Omental fat pad (tissue), 4 donors: ENCODE results near the gene MRPS14. TPM values are rescaled to one million over a fixed set of nuclear protein-coding genes. Genes with fewer than 3 reads are reported as not detected.

Experiments
- ATAC-seq: fragments of 150-250 bp; one replicate; pipeline ENCODE4 v1.9.1; 2016; ENCODE audit warnings: mild to moderate bottlenecking, moderate library complexity; ENCODE audit not compliant: low FRiP score
- DNase-seq: peaks from one replicate; pipeline ENCODE4 v3.0.0-alpha.2; 2019; ENCODE audit warnings: low spot score
- total RNA-seq, 4 donors: library from RNA; depleted of rRNA; stranded (reverse); fragments of >200 nt; gene quantifications; one replicate each; pipeline ENCODE4 v1.1.0, GENCODE V29; 2016
- TF ChIP-seq, protein P1 (sequence below), 3 donors: fragments of 450-650 bp; IDR thresholded peaks; one replicate each; pipeline ENCODE4 v1.5.1; 2016 to 2017; ENCODE audit warnings: antibody characterized with exemption in 3 of 3, mild to moderate bottlenecking in 3 of 3, moderate library complexity in 2 of 3

MRPS14 gene
- total RNA-seq, 4 donors from 2014 or later, result 14.9 to 37.0 (median 23.5) TPM

DNA sequence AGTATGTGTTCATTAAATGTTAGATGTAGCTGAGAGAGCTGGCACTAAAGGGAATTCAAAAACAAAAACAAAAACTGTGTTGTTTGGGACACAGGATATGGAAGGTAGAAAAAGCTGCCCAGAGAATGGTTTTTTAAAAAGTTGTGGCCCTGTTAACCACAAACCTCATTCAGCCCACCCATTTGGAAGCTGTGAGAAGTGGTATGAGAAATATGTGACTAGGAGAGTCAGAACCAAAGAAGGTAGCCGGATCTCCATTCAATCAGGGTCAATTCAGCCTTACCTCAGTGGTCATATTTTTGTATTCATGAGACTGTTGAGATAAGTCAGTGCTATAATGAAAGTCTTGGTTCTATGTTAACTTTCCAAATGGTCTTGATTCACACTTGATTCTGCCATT, 53.2 kb downstream of the MRPS14 start:
- ATAC-seq (no peak), DNase-seq (no peak)
- TF ChIP-seq, protein P1, sequence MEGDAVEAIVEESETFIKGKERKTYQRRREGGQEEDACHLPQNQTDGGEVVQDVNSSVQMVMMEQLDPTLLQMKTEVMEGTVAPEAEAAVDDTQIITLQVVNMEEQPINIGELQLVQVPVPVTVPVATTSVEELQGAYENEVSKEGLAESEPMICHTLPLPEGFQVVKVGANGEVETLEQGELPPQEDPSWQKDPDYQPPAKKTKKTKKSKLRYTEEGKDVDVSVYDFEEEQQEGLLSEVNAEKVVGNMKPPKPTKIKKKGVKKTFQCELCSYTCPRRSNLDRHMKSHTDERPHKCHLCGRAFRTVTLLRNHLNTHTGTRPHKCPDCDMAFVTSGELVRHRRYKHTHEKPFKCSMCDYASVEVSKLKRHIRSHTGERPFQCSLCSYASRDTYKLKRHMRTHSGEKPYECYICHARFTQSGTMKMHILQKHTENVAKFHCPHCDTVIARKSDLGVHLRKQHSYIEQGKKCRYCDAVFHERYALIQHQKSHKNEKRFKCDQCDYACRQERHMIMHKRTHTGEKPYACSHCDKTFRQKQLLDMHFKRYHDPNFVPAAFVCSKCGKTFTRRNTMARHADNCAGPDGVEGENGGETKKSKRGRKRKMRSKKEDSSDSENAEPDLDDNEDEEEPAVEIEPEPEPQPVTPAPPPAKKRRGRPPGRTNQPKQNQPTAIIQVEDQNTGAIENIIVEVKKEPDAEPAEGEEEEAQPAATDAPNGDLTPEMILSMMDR (IDR thresholded peaks at IDR 0.05), result no peak

- no peak for DNase-seq
- TF ChIP-seq, protein P1 (IDR thresholded peaks at IDR 0.05), result no peak
- no peak for ATAC-seq
Observed at GRCh38 chr1:174968750-174969244, 54.4 kb downstream of the MRPS14 start.

DNA sequence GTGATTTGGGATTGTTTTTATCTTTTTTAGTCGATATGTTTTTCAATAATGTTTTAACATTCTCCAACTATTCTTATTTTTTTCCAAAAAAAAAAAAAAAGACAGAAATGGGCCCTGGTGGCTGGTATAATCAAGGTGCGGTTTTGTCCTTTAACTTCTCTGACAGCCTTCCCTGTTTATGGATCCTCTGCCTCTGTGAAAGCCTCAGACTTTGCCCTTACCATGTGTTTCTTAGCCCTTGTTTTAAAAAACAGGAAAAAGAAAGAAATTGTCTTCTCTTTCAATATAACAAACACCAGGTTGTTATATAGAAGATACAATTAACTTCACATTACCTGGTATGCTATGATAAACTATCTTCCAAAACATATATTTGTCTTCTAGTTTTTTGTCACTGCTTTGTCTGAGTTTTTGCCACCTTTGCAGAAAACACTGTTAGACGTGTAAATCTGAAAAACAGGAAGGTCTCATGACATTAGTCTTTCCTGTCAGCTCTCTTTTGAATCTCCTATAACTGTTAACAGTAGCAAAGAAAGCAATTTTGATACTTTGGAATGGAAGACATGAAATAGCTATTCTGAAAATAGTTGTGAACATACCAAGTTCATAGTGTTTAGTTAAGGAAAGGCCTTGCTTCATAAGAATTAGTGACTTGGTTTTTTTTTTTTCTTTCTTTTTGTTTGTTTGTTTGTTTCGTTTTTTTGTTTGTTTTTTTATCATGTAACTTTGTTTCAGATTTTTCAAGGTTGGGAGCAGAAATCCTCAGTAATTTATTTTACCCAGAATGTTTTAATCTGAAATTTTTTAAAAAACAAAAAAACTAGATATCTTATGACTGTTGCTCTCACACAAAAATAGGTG, 55.1 kb downstream of the MRPS14 start:
- TF ChIP-seq, protein P1 (IDR thresholded peaks at IDR 0.05), result no peak
- ATAC-seq (no peak), DNase-seq (no peak)

DNA sequence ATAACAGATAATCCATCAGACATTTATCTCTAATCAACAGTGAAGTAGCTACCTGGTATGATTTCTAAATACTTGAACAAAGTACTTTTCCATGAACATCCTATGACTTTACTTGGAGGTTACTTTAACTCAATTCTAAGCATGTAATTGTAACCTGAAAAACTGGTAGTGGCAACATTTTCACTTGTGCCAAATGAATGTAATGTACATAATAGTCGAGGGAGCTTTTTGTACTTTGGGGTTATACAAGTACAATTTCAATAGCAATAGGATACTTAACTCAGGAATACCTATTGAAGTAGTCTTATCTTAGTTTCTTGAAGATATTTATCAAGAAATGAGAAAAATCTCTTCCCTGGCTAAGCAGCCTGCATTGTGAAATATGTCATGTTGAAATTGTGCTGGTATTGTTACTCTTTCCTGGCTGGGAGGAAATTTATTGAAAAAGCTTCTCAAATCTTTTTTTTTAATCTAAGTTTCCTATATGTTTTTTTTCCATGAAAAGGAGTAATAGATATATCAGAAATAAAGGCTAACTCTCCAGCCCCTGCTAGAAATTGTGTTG, 57.1 kb downstream of the MRPS14 start:
- TF ChIP-seq, protein P1 (IDR thresholded peaks at IDR 0.05), result no peak
- DNase-seq (no peak), ATAC-seq (no peak)

- no peak for DNase-seq
- ATAC-seq, result peak; percentile 38
- TF ChIP-seq, protein P1 (IDR thresholded peaks at IDR 0.05), result no peak
Observed at GRCh38 chr1:174965362-174966007, 57.7 kb downstream of the MRPS14 start.

DNA sequence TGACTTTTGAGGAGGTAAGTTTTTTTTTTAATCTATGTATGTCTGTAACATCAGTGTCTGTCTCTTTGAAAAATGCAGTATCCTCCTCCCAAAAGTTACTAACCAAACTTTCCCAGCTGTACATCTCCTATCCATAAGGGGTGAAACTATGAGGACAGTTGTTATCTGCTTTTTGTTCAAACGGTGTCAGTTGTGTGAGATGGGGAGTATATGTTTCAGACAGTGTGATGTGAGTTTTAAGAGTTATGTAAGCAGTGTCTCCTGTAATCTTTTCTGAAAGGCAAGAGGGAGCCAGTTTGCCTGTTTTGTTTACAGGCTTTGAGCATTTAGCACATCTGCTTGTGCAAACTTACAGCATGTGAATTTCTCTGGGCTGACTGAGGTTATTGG, 58.3 kb downstream of the MRPS14 start:
- TF ChIP-seq, protein P1 (IDR thresholded peaks at IDR 0.05), result no peak
- DNase-seq (no peak), ATAC-seq (peak; percentile 37)
